Measurements from ENCODE around the gene CCL23. TPM values are rescaled to one million over a fixed set of nuclear protein-coding genes. Genes with fewer than 3 reads are reported as not detected.

CCL23 gene
- total RNA-seq, 1 donor from 2014 or later: 0.99 TPM

GRCh38 chr17:35969558-35970380 lies 48.0 kb downstream of the CCL23 start:
- DNase-seq (ENCODE audit: low read depth in 2 of 2): peak; percentile 83 to 87

DNA sequence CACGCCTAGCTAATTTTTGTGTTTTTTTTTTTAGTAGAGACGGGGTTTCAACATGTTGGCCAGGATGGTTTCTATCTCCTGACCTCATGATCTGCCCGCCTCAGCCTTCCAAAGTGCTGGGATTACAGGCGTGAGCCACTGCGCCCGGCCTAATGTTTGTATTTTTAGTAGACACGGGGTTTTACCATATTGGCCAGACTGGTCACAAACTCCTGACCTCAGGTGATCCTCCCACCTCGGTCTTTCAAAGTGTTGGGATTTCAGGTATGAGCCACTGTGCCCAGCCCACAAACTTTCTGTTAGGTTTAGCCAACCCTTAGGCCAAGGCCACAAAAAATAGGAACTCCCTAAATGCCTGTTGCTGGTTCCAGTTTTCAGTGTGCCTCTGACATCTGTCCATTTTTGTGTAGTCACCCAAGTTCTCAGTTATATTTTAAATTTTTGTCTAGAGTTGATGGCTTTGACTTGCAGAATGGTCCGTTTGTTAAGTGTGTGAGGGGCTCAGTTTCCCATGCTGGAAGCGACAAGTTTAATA lies 49.2 kb downstream of the CCL23 start:
- DNase-seq (ENCODE audit: low read depth in 2 of 2): no peak

- DNase-seq (ENCODE audit: low read depth in 2 of 2): no peak
Measured at GRCh38 chr17:35965272-35965671, 52.5 kb downstream of the CCL23 start.

- DNase-seq (ENCODE audit: low read depth in 2 of 2): no peak
Measured at GRCh38 chr17:35963663-35964062, 54.1 kb downstream of the CCL23 start.

Other genes with a start within 250 kb of the CCL23 start
- 0.40 and 0.87 TPM in 2 replicates for gene MMP28, start 222.3 kb downstream of the CCL23 start, total RNA-seq
- gene TAF15, start 208.5 kb downstream of the CCL23 start, total RNA-seq: 54.5 and 65.7 TPM in 2 replicates
- not detected in 2 replicates for gene HEATR9, start 149.1 kb downstream of the CCL23 start, total RNA-seq
- 0.20 and 0.65 TPM in 2 replicates for gene CCL5, start 137.6 kb downstream of the CCL23 start, total RNA-seq
- not detected in 2 replicates for gene RDM1, start 87.2 kb downstream of the CCL23 start, total RNA-seq
- not detected in 2 replicates for gene LYZL6, start 74.3 kb downstream of the CCL23 start, total RNA-seq
- under 0.01 TPM in 1 of 2 replicates, not detected in the other for gene CCL16, start 36.5 kb downstream of the CCL23 start, total RNA-seq
- 3.9 and 4.6 TPM in 2 replicates for gene CCL14, start 31.2 kb downstream of the CCL23 start, total RNA-seq
- gene CCL15, start 16.4 kb downstream of the CCL23 start, total RNA-seq: not detected in 2 replicates
- gene CCL18, start 46.3 kb upstream of the CCL23 start, total RNA-seq: not detected in 2 replicates
- gene CCL3, start 72.2 kb upstream of the CCL23 start, total RNA-seq: not detected in 2 replicates
- gene CCL4, start 85.9 kb upstream of the CCL23 start, total RNA-seq: not detected in 2 replicates
- gene TBC1D3B, start 158.7 kb upstream of the CCL23 start, total RNA-seq: 0.44 and 0.99 TPM in 2 replicates
- gene CCL3L1, start 178.8 kb upstream of the CCL23 start, total RNA-seq: not detected in 2 replicates
- gene CCL4L2, start 193.1 kb upstream of the CCL23 start, total RNA-seq: not detected in 2 replicates
- gene TBC1D3I, start 246.6 kb upstream of the CCL23 start, total RNA-seq: under 0.01 and 0.22 TPM in 2 replicates

All from lung microvascular endothelial cell (primary cell).